ENCODE measurements around the gene GMPR.

GMPR gene

GRCh38 chr6:16200321-16200883, 38.0 kb upstream of the GMPR start:
- no peak overlapping the region for H3K4me3 ChIP-seq (ENCODE audit: low read depth, low read length)
- no peak for TF ChIP-seq CTCF (conservative IDR thresholded peaks at IDR 0.05; ENCODE audit: low read depth, low read length)
- peak; percentile 13 for DNase-seq (ENCODE audit: low read depth)

- no peak for TF ChIP-seq CTCF (conservative IDR thresholded peaks at IDR 0.05; ENCODE audit: low read depth, low read length)
- no peak for DNase-seq (ENCODE audit: low read depth)
- no peak overlapping the region for H3K4me3 ChIP-seq (ENCODE audit: low read depth, low read length)
Observed at GRCh38 chr6:16201706-16202105, 36.7 kb upstream of the GMPR start.

GRCh38 chr6:16204653-16205376, 33.6 kb upstream of the GMPR start:
- no peak overlapping the region for H3K4me3 ChIP-seq (ENCODE audit: low read depth, low read length)
- TF ChIP-seq CTCF (conservative IDR thresholded peaks at IDR 0.05; ENCODE audit: low read depth, low read length) = no peak
- peak; percentile 29 for DNase-seq (ENCODE audit: low read depth)

GRCh38 chr6:16205377-16206144, 32.8 kb upstream of the GMPR start:
- peak; percentile 100 for DNase-seq (ENCODE audit: low read depth)
- TF ChIP-seq CTCF (conservative IDR thresholded peaks at IDR 0.05; ENCODE audit: low read depth, low read length) = no peak

GRCh38 chr6:16206595-16207037, 31.8 kb upstream of the GMPR start:
- DNase-seq (ENCODE audit: low read depth) = peak; percentile 91
- TF ChIP-seq CTCF (conservative IDR thresholded peaks at IDR 0.05; ENCODE audit: low read depth, low read length) = peak; percentile 90
- no peak overlapping the region for H3K4me3 ChIP-seq (ENCODE audit: low read depth, low read length)

More at GRCh38 chr6:16205377-16206144, 32.8 kb upstream of the GMPR start:
- no peak overlapping the region for H3K4me3 ChIP-seq (ENCODE audit: low read depth, low read length)

- no peak for DNase-seq (ENCODE audit: low read depth)
- no peak for TF ChIP-seq CTCF (conservative IDR thresholded peaks at IDR 0.05; ENCODE audit: low read depth, low read length)
Observed at GRCh38 chr6:16208989-16209388, 29.4 kb upstream of the GMPR start.

More at GRCh38 chr6:16208989-16209388, 29.4 kb upstream of the GMPR start:
- no peak overlapping the region for H3K4me3 ChIP-seq (ENCODE audit: low read depth, low read length)

Measured in choroid plexus epithelial cell (primary cell).